Kidney (tissue), 14 donors: ENCODE measurements around the gene RNF225. TPM values are rescaled to one million over a fixed set of nuclear protein-coding genes. Genes with fewer than 3 reads are reported as not detected.

ENCODE experiments used
- DNase-seq, 5 donors: peaks; one replicate each; pipeline ENCODE4 v3.0.0-alpha.2; 2013 to 2020
- FAIRE-seq: peaks from 2 replicates; lab custom pipeline; 2012; peaks lifted over from hg19 to GRCh38; lab: Jason Lieb, UNC
- H3K27ac ChIP-seq, 2 donors: one replicate each; pipeline ENCODE4 v1.7.0; 2013; ENCODE audit warnings: low read depth in 2 of 2, low read length in 2 of 2, inconsistent platforms in 1 of 2
- H3K27me3 ChIP-seq: one replicate; pipeline ENCODE4 v1.7.1; 2013; ENCODE audit warnings: low read length, inconsistent platforms; ENCODE audit not compliant: control insufficient read depth, insufficient read depth
- H3K36me3 ChIP-seq, 3 donors: one replicate each; pipeline versions ENCODE4 v1.7.0 to v1.7.1; 2013; ENCODE audit warnings: low read length in 3 of 3, control low read depth in 1 of 3, inconsistent platforms in 1 of 3; ENCODE audit not compliant: insufficient read depth in 3 of 3, control insufficient read depth in 2 of 3
- H3K4me1 ChIP-seq, 3 donors: one replicate each; pipeline versions ENCODE4 v1.7.0 to v1.7.1; 2013; ENCODE audit warnings: low read length in 3 of 3, inconsistent platforms in 1 of 3, low read depth in 1 of 3; ENCODE audit not compliant: control insufficient read depth in 2 of 3, insufficient read depth in 2 of 3
- H3K4me3 ChIP-seq, 3 donors: one replicate each; pipeline versions ENCODE4 v1.7.0 to v1.8.1; 2013; ENCODE audit warnings: low read length in 3 of 3, control low read depth in 1 of 3, inconsistent platforms in 1 of 3
- H3K9ac ChIP-seq, 3 donors: one replicate each; pipeline versions ENCODE4 v1.7.0 to v1.7.1; 2013; ENCODE audit warnings: low read length in 3 of 3, control low read depth in 1 of 3, inconsistent platforms in 1 of 3
- H3K9me3 ChIP-seq, 3 donors: one replicate each; pipeline versions ENCODE4 v1.7.0 to v1.7.1; 2013; ENCODE audit warnings: low read length in 3 of 3, control low read depth in 1 of 3, inconsistent platforms in 1 of 3; ENCODE audit not compliant: control insufficient read depth in 2 of 3, insufficient read depth in 1 of 3
- CTCF ChIP-seq: IDR thresholded peaks from 3 replicates; pipeline ENCODE4 v1.5.1; 2012; ENCODE audit warnings: mild to moderate bottlenecking, moderate library complexity, borderline replicate concordance; ENCODE audit not compliant: insufficient read depth; ENCODE audit errors: extremely low read depth
- intact Hi-C: fragments of 100-400 bp; cut with DNase I; formaldehyde crosslinking; loops from one replicate; pipeline ENCODE4 v1.11.1; 2022
- polyA plus RNA-seq: library from polyadenylated mRNA; stranded (reverse); fragments of 350-450 nt; fragmentation: Illumina TruSeq; extraction: RNeasy Lipid Tissue Mini Kit (QIAGEN cat#74804); gene quantifications from one replicate; pipeline ENCODE4 v1.2.3, GENCODE V29; 2014; ENCODE audit warnings: low read depth, low replicate concordance; ENCODE audit not compliant: insufficient read depth
- total RNA-seq: library from RNA; stranded (reverse); fragmentation: NEBNext Ultra II Directional; extraction: Animal tissue kit (Norgen Biotek cat#: 25700); gene quantifications from one replicate; pipeline ENCODE4 v1.2.1, GENCODE V29; 2021
- donor health status: control.
- donor health status: control.
- donor health status: control.
- donor health status: control.
- donor health status: control.
- donor health status: DM: yes; HTN: yes; CAD: no.
- donor health status: Normal renal cell carcinoma (clear cell type).

RNF225 gene
- total and polyA plus RNA-seq, 2 donors from 2014 or later: 0.25 TPM; not detected in 1

- peaks cover 15 to 58% (median 28%) of the 10 kb centered on the region in 3 donors for H3K9me3 ChIP-seq
- TF ChIP-seq CTCF: no peak
- H3K4me3 ChIP-seq: no peak overlapping the region
- H3K36me3 ChIP-seq: peaks cover 7 to 18% (median 17%) of the 10 kb centered on the region in 3 donors
- FAIRE-seq: no peak
- no peak overlapping the region for H3K9ac ChIP-seq
- H3K27ac ChIP-seq: no peak overlapping the region
- no peaks in the 10 kb centered on the region for H3K27me3 ChIP-seq
- no peak for DNase-seq
- intact Hi-C loops: no loop called here
- no peaks in the 10 kb centered on the region for H3K4me1 ChIP-seq
Observed at GRCh38 chr19:58428617-58429016, 33.2 kb downstream of the RNF225 start.

GRCh38 chr19:58429745-58430144, 34.3 kb downstream of the RNF225 start:
- H3K9me3 ChIP-seq: peaks cover 20 to 69% (median 39%) of the 10 kb centered on the region in 3 donors
- intact Hi-C loops: no loop called here
- FAIRE-seq: no peak

GRCh38 chr19:58434217-58434616, 38.8 kb downstream of the RNF225 start:
- Histone ChIP-seq H3K9ac (no peak overlapping the region), H3K27ac (no peak overlapping the region), H3K36me3 (peaks cover 31 to 56% (median 43%) of the 10 kb centered on the region in 3 donors), H3K4me1 (peaks cover 0 to 4% (median 3%) of the 10 kb centered on the region in 3 donors), H3K4me3 (peak overlapping the region in 1 of 3 donors; percentile 7), H3K27me3 (no peaks in the 10 kb centered on the region), H3K9me3 (peaks cover 23 to 92% (median 62%) of the 10 kb centered on the region in 3 donors)
- TF ChIP-seq CTCF: no peak
- FAIRE-seq: no peak
- DNase-seq: no peak
- intact Hi-C loops: no loop called here

More at GRCh38 chr19:58429745-58430144, 34.3 kb downstream of the RNF225 start:
- DNase-seq: no peak
- no peak for TF ChIP-seq CTCF
- Histone ChIP-seq H3K4me1 (no peaks in the 10 kb centered on the region), H3K4me3 (no peak overlapping the region), H3K27me3 (no peaks in the 10 kb centered on the region), H3K27ac (no peak overlapping the region), H3K9ac (no peak overlapping the region), H3K36me3 (peaks cover 18 to 30% (median 29%) of the 10 kb centered on the region in 3 donors)
